OCI-LY7 (cell line): Measurements from ENCODE around the gene ITSN1. TPM values are rescaled to one million over a fixed set of nuclear protein-coding genes. Genes with fewer than 3 reads are reported as not detected.

Experiments used
- BruUV-seq: library from RNA; stranded (reverse); fragments of 400-500 nt; replicated peaks from 2 replicates; lab custom pipeline; 2021; lab: Mats Ljungman, UMichigan
- CTCF ChIA-PET: fragments of 300-600 bp; sonication (Branson Sonifier 250); formaldehyde crosslinking; loops from one replicate; lab custom pipeline; 2022; ENCODE audit warnings: antibody characterized with exemption; ENCODE audit not compliant: unreplicated experiment; lab: Charles Lee
- POLR2A ChIA-PET: fragments of 300-600 bp; sonication (Branson Sonifier 250); formaldehyde crosslinking; loops from one replicate; lab custom pipeline; 2022; ENCODE audit warnings: antibody characterized with exemption; lab: Charles Lee
- DNase-seq: peaks from one replicate; pipeline ENCODE4 v3.0.0-alpha.2; 2015; ENCODE audit warnings: low spot score
- H2AFZ ChIP-seq: fragments of 200-600 bp; sonication (generic), shearing (Covaris generic); 2 replicates; pipeline ENCODE4 v1.6.1; 2014; ENCODE audit warnings: mild to moderate bottlenecking, antibody characterized with exemption, low read length, moderate library complexity
- H3K27ac ChIP-seq: fragments of 200-600 bp; sonication (generic); 2 replicates; pipeline ENCODE4 v1.5.1; 2014; ENCODE audit warnings: mixed run types, low read depth, mild to moderate bottlenecking, moderate library complexity, low read length, inconsistent platforms; ENCODE audit not compliant: poor library complexity, severe bottlenecking
- H3K36me3 ChIP-seq: fragments of 200-600 bp; sonication (generic); 2 replicates; pipeline ENCODE4 v1.6.1; 2014; ENCODE audit warnings: mild to moderate bottlenecking, antibody characterized with exemption, low read length, moderate library complexity, mixed read lengths; ENCODE audit not compliant: insufficient read depth
- H3K4me1 ChIP-seq: fragments of 200-600 bp; sonication (generic); 2 replicates; pipeline ENCODE4 v1.5.1; 2014; ENCODE audit warnings: mild to moderate bottlenecking, low read length; ENCODE audit not compliant: insufficient read depth, poor library complexity, severe bottlenecking
- H3K4me2 ChIP-seq: fragments of 200-600 bp; sonication (generic); 2 replicates; pipeline ENCODE4 v1.6.1; 2014; ENCODE audit warnings: mild to moderate bottlenecking, low read length
- H3K4me3 ChIP-seq: fragments of 200-600 bp; sonication (generic); 2 replicates; pipeline ENCODE4 v1.5.1; 2014; ENCODE audit warnings: mild to moderate bottlenecking, low read depth, low read length; ENCODE audit not compliant: poor library complexity, severe bottlenecking
- H3K79me2 ChIP-seq: fragments of 200-600 bp; sonication (generic); 2 replicates; pipeline ENCODE4 v1.6.1; 2016; ENCODE audit warnings: low read depth, mild to moderate bottlenecking, low read length, moderate library complexity, mixed read lengths; ENCODE audit not compliant: insufficient read depth
- H3K9me2 ChIP-seq: fragments of 200-600 bp; sonication (generic); 2 replicates; pipeline ENCODE4 v1.6.1; 2016; ENCODE audit warnings: mild to moderate bottlenecking, low read length, mixed read lengths; ENCODE audit not compliant: insufficient read depth
- H3K9me3 ChIP-seq: fragments of 200-600 bp; sonication (generic); 2 replicates; pipeline ENCODE4 v1.6.1; 2014; ENCODE audit warnings: mild to moderate bottlenecking, mixed run types, low read length, mixed read lengths
- H4K20me1 ChIP-seq: fragments of 200-600 bp; sonication (generic); 2 replicates; pipeline ENCODE4 v1.6.1; 2014; ENCODE audit warnings: mild to moderate bottlenecking, antibody characterized with exemption, low read length, moderate library complexity, mixed read lengths; ENCODE audit not compliant: insufficient read depth
- CTCF ChIP-seq: fragments of 200-600 bp; sonication (generic); conservative IDR thresholded peaks from 2 replicates; pipeline ENCODE4 v1.5.1; 2014; ENCODE audit warnings: mild to moderate bottlenecking, antibody characterized with exemption, low read length, moderate library complexity, mixed read lengths
- EZH2phosphoT487 ChIP-seq: fragments of 200-600 bp; sonication (generic); IDR thresholded peaks from 2 replicates; pipeline ENCODE4 v1.6.1; 2018; ENCODE audit warnings: low read depth, borderline replicate concordance, mild to moderate bottlenecking, mixed run types, antibody characterized with exemption, low read length, moderate library complexity, mixed read lengths
- intact Hi-C: fragments of 100-400 bp; cut with micrococcal nuclease; formaldehyde crosslinking; loops from one replicate; pipeline ENCODE4 v1.10.0; 2022; ENCODE audit not compliant: unreplicated experiment
- total RNA-seq, 2 experiments: library from RNA; depleted of rRNA in 1 of 2; stranded (reverse); fragments of >200 nt in 1 of 2; shearing (Covaris generic) in 1 of 2; gene quantifications; 2 replicates each; pipeline ENCODE4 v1.2.3, GENCODE V29; 2014 to 2022

ITSN1 gene
- total RNA-seq, 2 experiments from 2014 or later: 0.60 to 5.9 TPM

GRCh38 chr21:33641352-33642026 is 812 bp upstream of the ITSN1 start, which contains the start of gene CRYZL1:
Gene CRYZL1 (minus strand): TSS chr21:33641741. CDS start chr21:33631551, 10,190 bp downstream.
- Histone ChIP-seq H3K27ac (peak within 1 kb of the TSS; percentile 55), H2AFZ (peak within 1 kb of the TSS; percentile 78), H3K4me2 (peak within 1 kb of the TSS; percentile 100), H3K4me3 (peak within 1 kb of the TSS; percentile 83), H3K36me3 (no peaks in the 10 kb centered on the region), H4K20me1 (no peaks in the 10 kb centered on the region), H3K9me2 (no peaks in the 10 kb centered on the region), H3K79me2 (peaks cover 11% of the 10 kb centered on the region; the same call in 1 of the 2 replicates), H3K4me1 (peaks cover 15% of the 10 kb centered on the region), H3K9me3 (no peaks in the 10 kb centered on the region)
- no TSS peak for BruUV-seq
- intact Hi-C loops: loop anchor here (2.0 to 5.0 kb wide), 3 partner anchors 99 to 431 kb away; partner anchors contain the start of genes GART, MRPS6, SLC5A3 and SON
- ChIA-PET POLR2A (interaction anchor here (0.9 to 1.9 kb wide), 2 partner anchors 17 to 53 kb away, joined by 3 to 6 read pairs; partner anchors contain the start of gene DONSON), CTCF (no interaction called here)
- no peak for TF ChIP-seq CTCF
- no peak for TF ChIP-seq EZH2phosphoT487
- peak; percentile 100 for DNase-seq

- ChIA-PET POLR2A (no interaction called here), CTCF (no interaction called here)
- H3K4me2 ChIP-seq: peak overlapping the region; percentile 80
- BruUV-seq: no TSS peak
- peak; percentile 19 for DNase-seq
- H3K9me3 ChIP-seq: no peaks in the 10 kb centered on the region
- H3K4me1 ChIP-seq: peaks cover 15% of the 10 kb centered on the region
- peaks cover 11% of the 10 kb centered on the region; the same call in 1 of the 2 replicates for H3K79me2 ChIP-seq
- H3K9me2 ChIP-seq: no peaks in the 10 kb centered on the region
- TF ChIP-seq CTCF: no peak
- no peak; the same call in 1 of the 2 replicates for TF ChIP-seq EZH2phosphoT487
- H4K20me1 ChIP-seq: no peaks in the 10 kb centered on the region
- peak overlapping the region; percentile 83 for H3K4me3 ChIP-seq
- no peaks in the 10 kb centered on the region for H3K36me3 ChIP-seq
- intact Hi-C loops: loop anchor here (5.0 kb wide), 2 partner anchors 379 to 429 kb away; partner anchors contain the start of genes MRPS6 and SLC5A3
- no peak overlapping the region for H3K27ac ChIP-seq
- peak overlapping the region; percentile 78 for H2AFZ ChIP-seq
These were observed 776 bp downstream of the ITSN1 start for GRCh38 chr21:33642896-33643657.
